Measurements from ENCODE around the gene FMC1.

Gene FMC1

GRCh38 chr7:139370301-139370942 lies 29.3 kb downstream of the FMC1 start:
- no peak for DNase-seq (ENCODE audit: low read depth, low spot score)
- H3K27ac ChIP-seq, result no peak overlapping the region

DNA sequence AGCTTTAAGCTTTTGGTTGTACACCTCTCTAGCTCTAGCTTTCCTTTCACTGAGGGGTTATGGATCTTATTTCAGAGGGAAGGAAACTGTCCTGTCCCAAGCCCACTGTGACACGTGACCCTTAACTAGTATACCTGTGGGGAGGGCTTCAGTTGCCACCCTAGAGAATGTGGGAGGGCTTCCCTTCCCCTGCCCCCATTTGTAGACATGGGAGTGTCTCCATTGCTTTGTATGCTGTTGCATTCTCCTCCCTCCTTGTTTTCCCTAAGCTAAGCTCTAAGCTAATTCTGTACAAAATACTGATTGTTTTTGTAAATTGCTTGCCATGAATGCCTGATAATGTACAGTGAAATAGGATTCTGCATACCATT lies 29.8 kb downstream of the FMC1 start:
- no peak for DNase-seq (ENCODE audit: low read depth, low spot score)
- H3K27ac ChIP-seq, result no peak overlapping the region

- H3K27ac ChIP-seq, result no peak overlapping the region
- DNase-seq (ENCODE audit: low read depth, low spot score), result no peak
Observed at GRCh38 chr7:139374246-139374645, 33.1 kb downstream of the FMC1 start.

DNA sequence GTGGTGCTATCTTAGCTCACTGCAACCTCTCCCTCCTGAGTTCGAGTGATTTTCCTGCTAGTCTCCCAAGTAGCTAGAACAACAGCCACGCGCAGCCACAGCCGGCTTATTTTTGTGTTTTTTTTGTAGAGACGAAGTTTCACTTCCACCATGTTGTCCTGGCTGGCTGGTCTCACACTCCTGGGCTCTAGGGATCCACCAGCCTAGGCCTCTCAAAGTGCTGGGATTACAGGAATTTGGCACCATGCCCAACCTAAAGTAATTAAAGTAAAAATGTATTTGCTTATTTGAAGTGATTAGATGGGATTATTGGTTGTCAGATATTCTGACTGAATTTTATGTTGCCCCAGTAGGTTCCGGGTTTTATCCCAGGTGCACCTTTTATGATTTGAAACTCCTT lies 41.3 kb downstream of the FMC1 start:
- H3K27ac ChIP-seq, result no peak overlapping the region
- DNase-seq (ENCODE audit: low read depth, low spot score), result no peak

DNA sequence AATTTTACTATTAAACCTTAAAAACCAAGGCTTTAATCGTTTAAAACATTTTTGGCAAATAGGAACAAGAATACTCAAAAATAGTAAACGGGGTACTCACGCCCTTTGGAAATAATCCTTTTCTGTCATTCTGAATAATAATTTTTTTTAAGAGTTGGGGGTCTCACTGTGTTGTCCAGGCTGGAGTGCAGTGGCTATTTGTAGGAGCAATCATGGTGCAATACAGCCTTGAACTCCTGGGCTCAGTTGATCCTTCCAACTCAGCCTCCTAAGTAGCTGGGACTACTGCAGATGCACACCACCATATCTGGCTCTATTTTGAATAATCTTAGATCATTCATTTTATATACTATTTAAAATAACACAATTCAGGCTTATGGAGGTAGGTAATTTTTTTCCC lies 43.5 kb downstream of the FMC1 start:
- no peak for DNase-seq (ENCODE audit: low read depth, low spot score)
- H3K27ac ChIP-seq, result no peak overlapping the region

GRCh38 chr7:139387594-139387993 lies 46.5 kb downstream of the FMC1 start:
- H3K27ac ChIP-seq, result no peak overlapping the region
- DNase-seq (ENCODE audit: low read depth, low spot score), result no peak

DNA sequence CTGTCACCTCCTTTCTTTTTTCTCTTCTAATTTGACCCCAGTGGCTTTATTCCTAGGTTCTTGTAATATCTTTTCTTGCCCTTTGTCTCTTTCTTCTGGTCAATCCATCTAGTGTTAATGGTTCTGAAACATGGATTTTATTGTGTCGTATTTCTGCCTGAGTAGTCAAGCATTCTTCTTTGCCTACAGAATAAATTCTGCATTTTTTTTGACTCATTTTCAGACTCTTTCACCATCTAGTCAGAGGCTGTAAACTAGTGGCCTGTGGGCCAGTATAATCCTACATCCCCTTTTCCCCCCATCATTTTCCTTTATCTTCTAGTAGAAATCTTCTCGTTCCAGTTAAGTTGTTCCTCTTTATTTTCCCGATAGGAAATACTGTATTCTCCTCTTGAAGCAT lies 48.0 kb downstream of the FMC1 start:
- no peak overlapping the region for H3K27ac ChIP-seq
- DNase-seq (ENCODE audit: low read depth, low spot score), result no peak

- DNase-seq (ENCODE audit: low read depth, low spot score), result no peak
Observed at GRCh38 chr7:139389774-139390173, 48.6 kb downstream of the FMC1 start.

DNA sequence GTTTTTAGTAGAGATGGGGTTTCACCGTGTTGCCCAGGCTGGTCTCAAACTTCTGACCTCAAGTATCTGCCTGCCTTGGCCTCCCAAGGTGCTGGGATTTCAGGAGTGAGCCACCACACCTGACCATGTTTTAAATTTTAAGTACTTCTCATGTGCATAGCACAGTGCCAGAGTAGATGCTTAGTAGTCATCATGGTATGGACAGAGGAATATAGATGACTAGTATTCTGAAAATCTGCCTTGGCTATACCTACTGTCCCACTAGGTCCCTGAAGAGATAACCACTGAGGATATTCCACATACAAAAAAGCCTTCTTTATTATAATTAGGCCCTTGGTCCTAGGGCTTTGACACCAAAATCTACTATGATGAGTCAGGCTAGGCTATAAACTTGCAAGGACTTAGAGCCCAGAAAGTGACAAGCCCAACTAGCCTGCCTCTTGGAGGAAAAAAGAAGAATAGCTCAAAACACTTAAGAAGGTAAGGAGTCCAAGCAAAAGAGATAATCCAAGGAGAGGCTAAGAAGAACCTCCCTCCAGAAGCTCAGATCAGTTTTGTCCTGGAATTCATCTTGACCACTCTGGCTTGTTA lies 52.6 kb downstream of the FMC1 start:
- no peak overlapping the region for H3K27ac ChIP-seq
- no peak for DNase-seq (ENCODE audit: low read depth, low spot score)

More at GRCh38 chr7:139389774-139390173, 48.6 kb downstream of the FMC1 start:
- H3K27ac ChIP-seq, result no peak overlapping the region

- no peak for DNase-seq (ENCODE audit: low read depth, low spot score)
- no peak overlapping the region for H3K27ac ChIP-seq
Observed at GRCh38 chr7:139394540-139394939, 53.4 kb downstream of the FMC1 start.
